ENCODE results near the gene ZNF775. TPM values are rescaled to one million over a fixed set of nuclear protein-coding genes. Genes with fewer than 3 reads are reported as not detected.

Gene ZNF775
- total RNA-seq, 2 experiments from 2014 or later = 4.2 to 4.4 TPM

DNA sequence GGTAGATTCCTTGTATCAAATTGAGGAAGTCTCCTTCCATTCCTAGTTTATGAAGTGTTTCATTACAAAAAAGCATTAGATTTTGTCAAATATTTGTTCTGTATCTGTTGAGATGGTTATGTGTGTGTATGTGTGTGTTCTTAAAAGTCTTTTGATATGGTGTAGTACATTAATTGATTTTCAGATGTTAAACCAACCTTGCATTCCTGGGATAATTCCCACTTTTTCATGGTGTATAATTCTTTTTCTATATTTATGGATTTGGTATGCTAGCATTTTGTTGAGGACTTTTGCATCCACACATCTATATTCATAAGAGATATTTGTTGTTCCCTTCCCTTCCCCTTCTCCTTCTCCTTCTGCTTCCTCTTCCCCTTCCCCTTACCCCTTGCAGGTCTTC is 62.4 kb downstream of the ZNF775 start:
- peaks cover 25% of the 10 kb centered on the region for H3K4me1 Mint-ChIP-seq
- H3K27ac Mint-ChIP-seq = no peak overlapping the region
- POLR2A ChIA-PET = no interaction called here

DNA sequence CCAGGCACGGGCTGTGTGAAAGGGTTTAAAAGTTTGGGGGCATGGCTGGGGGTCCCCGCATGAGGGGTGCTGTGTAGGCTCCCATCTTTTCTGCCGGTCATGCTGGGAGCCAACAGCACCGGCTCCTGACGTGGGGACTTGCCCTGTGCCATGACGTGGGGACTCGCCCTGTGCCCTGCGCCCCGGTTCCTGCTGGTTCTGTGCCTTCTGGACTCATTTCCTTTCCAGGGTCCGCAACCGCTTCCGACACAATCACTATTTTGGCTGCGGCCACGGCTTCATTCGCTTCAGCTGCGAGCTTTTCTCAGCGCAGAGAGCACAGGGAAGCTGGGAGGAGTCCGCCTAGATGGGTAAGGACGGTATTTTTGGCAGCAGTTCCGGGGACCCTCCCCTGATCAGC is 63.7 kb downstream of the ZNF775 start:
- DNase-seq = no peak

More for the DNA sequence above, 62.4 kb downstream of the ZNF775 start:
- peaks cover 36% of the 10 kb centered on the region for H3K36me3 Mint-ChIP-seq (ENCODE audit: low read depth)
- CTCF ChIA-PET = no interaction called here
- DNase-seq = no peak
- H3K27me3 Mint-ChIP-seq = no peaks in the 10 kb centered on the region
- no peak overlapping the region for H3K4me3 Mint-ChIP-seq
- H3K9me3 Mint-ChIP-seq = peaks cover 23% of the 10 kb centered on the region

DNA sequence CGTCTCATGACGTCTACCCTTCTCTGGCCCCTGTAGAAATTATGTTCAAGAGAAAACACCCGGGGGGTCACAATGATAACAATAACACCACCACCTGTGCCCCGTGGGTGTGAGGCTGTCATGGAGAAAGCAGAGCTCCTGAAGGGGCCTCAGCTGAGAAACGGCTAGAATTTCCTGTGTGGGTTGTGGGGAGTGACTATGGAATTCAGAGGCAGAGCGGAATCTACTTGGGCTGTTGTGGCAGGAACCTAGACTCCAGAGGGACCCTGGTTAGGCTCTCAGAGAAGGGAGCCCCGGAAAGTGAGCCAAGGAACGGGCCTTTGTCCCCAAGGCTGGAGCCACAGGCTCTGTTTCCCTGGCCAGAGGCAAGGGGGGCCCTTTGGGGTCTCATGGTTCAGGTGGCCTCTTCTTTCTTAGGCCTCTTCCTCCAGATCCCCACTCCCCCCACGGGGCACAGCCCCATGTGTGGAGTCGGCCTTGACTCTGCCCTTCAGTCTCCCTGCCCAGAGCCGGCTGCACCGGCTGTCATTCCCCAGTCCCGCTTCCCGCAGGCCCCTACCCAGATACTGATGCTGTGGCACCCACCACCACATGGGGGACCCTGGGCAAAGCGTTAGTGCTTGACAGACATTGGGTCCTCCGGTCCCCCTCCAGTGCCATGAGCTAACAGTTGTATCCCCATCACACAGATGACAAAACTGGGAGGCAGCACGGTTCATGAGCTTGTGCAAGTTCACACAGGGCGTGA is 64.8 kb downstream of the ZNF775 start:
- ChIA-PET POLR2A (no interaction called here), CTCF (interaction anchor here (0.8 to 2.1 kb wide), 2 partner anchors 11 to 315 kb away, joined by 3 to 5 read pairs; no protein-coding TSS in a partner anchor)
- Mint-ChIP-seq H3K9me3 (peaks cover 23% of the 10 kb centered on the region), H3K36me3 (ENCODE audit: low read depth) (peaks cover 36% of the 10 kb centered on the region), H3K27ac (no peak overlapping the region), H3K27me3 (no peaks in the 10 kb centered on the region), H3K4me1 (peaks cover 45% of the 10 kb centered on the region), H3K4me3 (no peak overlapping the region)
- no peak for DNase-seq

More for the DNA sequence above, 63.7 kb downstream of the ZNF775 start:
- Mint-ChIP-seq H3K9me3 (peaks cover 23% of the 10 kb centered on the region), H3K36me3 (ENCODE audit: low read depth) (peaks cover 36% of the 10 kb centered on the region), H3K27me3 (no peaks in the 10 kb centered on the region), H3K27ac (no peak overlapping the region), H3K4me3 (no peak overlapping the region), H3K4me1 (peaks cover 37% of the 10 kb centered on the region)
- POLR2A ChIA-PET = no interaction called here
- CTCF ChIA-PET = no interaction called here

DNA sequence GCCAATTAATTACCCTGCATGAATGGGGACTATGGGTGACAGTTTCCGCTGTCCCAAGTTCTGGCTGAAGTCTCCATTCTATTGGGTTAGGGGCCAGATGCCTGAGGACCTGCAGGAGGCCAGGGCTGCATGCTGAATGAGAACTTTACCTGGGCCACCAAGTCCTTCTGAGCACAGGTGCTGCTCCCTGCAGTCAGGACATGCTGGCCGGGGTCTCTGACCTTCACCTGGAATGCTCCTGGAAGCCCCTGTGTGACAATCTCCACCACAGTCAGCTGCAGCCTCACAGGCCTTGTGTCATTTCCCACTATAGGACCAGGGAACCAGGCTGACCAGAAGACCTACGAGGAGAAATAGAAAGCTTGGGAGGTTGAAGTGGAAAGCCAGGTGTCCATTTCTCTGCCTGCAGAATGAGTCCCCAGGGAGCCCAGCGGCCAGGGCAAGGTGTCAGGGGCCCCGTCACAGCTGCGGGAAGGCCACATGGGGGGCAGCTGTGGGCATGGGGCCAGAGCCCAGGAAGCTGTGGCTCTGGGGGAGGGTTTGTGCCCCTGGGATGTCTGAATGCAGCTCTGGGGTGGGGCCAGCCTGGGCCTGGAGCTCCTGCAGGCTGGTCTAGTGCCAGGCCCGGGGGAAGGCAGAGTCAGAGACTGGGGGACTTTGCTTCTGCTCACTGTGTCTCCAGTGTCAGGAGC is 65.7 kb downstream of the ZNF775 start:
- Mint-ChIP-seq H3K27ac (peak overlapping the region; percentile 22), H3K36me3 (ENCODE audit: low read depth) (peaks cover 35% of the 10 kb centered on the region), H3K9me3 (peaks cover 22% of the 10 kb centered on the region), H3K4me1 (peaks cover 47% of the 10 kb centered on the region), H3K4me3 (no peak overlapping the region), H3K27me3 (no peaks in the 10 kb centered on the region)
- CTCF ChIA-PET = interaction anchor here (0.8 to 2.1 kb wide), 3 partner anchors 12 to 314 kb away, joined by 3 to 5 read pairs (median 5); no protein-coding TSS in a partner anchor
- POLR2A ChIA-PET = no interaction called here
- no peak for DNase-seq

DNA sequence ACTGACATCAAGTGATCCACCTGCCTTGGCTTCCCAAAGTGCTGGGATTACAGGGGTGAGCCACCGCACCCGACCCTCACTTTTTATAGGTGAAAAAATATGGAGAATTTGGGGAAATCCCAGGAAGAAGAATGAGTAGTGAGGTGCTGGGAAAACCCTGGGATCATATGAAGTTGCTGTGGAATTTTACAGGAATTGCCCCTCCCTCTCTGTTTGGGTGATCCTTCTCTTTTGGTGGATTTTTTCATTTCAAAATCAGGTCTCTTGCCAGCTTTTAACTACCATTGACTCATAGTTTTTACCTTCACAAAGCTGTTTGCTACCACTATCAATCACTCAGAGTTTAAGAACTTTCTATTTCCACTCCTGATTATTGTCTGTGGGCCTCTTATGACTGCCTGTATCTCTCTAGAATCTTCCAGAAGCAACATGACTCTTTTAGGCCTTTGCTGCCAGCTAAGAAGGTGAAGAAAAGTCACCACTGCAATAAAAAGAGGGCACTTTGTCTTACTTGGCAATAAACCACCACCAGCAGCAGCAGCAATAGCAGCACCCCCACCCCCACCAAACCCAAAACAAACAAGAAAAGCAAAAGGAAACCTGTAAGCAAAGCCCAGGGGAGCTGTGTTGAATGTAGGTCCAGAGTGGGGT is 67.3 kb downstream of the ZNF775 start:
- Mint-ChIP-seq H3K4me3 (no peak overlapping the region), H3K4me1 (peaks cover 48% of the 10 kb centered on the region), H3K36me3 (ENCODE audit: low read depth) (peaks cover 31% of the 10 kb centered on the region), H3K27me3 (no peaks in the 10 kb centered on the region), H3K27ac (peak overlapping the region; percentile 73), H3K9me3 (peaks cover 11% of the 10 kb centered on the region)
- ChIA-PET POLR2A (interaction anchor here (1.3 kb wide), 1 partner anchor 73 kb away, joined by 3 read pairs; no protein-coding TSS in a partner anchor), CTCF (interaction anchor here (1.0 to 1.8 kb wide), 8 partner anchors 11 to 312 kb away, joined by 3 to 5 read pairs (median 3); partner anchors contain the start of gene GIMAP1)
- DNase-seq = peak; percentile 45

Other genes starting within 250 kb of the ZNF775 start
- 10 to 100 TPM; 12.8 to 14.9 TPM for gene LRRC61, start 56.0 kb upstream of the ZNF775 start, total RNA-seq
- gene ACTR3C, start 55.8 kb upstream of the ZNF775 start, total RNA-seq = 1 to 10 TPM; 5.0 to 6.1 TPM
- not detected for gene RARRES2, start 37.7 kb upstream of the ZNF775 start, total RNA-seq
- gene REPIN1, start 10.5 kb upstream of the ZNF775 start, total RNA-seq = 10 to 100 TPM; 45.1 to 54.6 TPM
- gene GIMAP8, start 71.3 kb downstream of the ZNF775 start, total RNA-seq = 10 to 100 TPM; 35.9 to 36.3 TPM
- 100 to 1,000 TPM; 239 to 244 TPM for gene GIMAP7, start 135.5 kb downstream of the ZNF775 start, total RNA-seq
- gene GIMAP4, start 188.1 kb downstream of the ZNF775 start, total RNA-seq = 100 to 1,000 TPM; 311 to 335 TPM

Data from activated CD4-positive, alpha-beta T cell treated with anti-CD3 and anti-CD28 coated beads, Interleukin-2, amount 10 ng/mL, durations not matched to agents 7 days and 5 days (primary cell).